ENCODE results near the gene PDXDC1.

Gene PDXDC1

GRCh38 chr16:14958970-14959369, 15.9 kb upstream of the PDXDC1 start:
- no peak for ATAC-seq
- TF ChIP-seq ZFP30 (CRISPR knock-in tag; IDR thresholded peaks at IDR 0.05), result no peak
- TF ChIP-seq ESRRG (CRISPR knock-in tag; IDR thresholded peaks at IDR 0.05), result no peak
- no peak for TF ChIP-seq OSR1 (CRISPR knock-in tag; IDR thresholded peaks at IDR 0.05)
- no peak for TF ChIP-seq ZC3H10 (CRISPR knock-in tag; IDR thresholded peaks at IDR 0.05)

GRCh38 chr16:14961405-14962186, 13.2 kb upstream of the PDXDC1 start:
- ATAC-seq, result no peak
- no peak for TF ChIP-seq BACH2 (CRISPR knock-in tag; IDR thresholded peaks at IDR 0.05; ENCODE audit: borderline replicate concordance)
- TF ChIP-seq ESRRG (CRISPR knock-in tag; IDR thresholded peaks at IDR 0.05), result no peak
- no peak for TF ChIP-seq RARB (CRISPR knock-in tag; IDR thresholded peaks at IDR 0.05)
- no peak for TF ChIP-seq ARNTL (CRISPR knock-in tag; IDR thresholded peaks at IDR 0.05; ENCODE audit: borderline replicate concordance, low read depth)
- no peak for TF ChIP-seq ZNF8 (CRISPR knock-in tag; IDR thresholded peaks at IDR 0.05)
- no peak for TF ChIP-seq SNAI2 (CRISPR knock-in tag; IDR thresholded peaks at IDR 0.05)
- no peak for TF ChIP-seq CSDC2 (CRISPR knock-in tag; IDR thresholded peaks at IDR 0.05)
- TF ChIP-seq CREB5 (CRISPR knock-in tag; IDR thresholded peaks at IDR 0.05; ENCODE audit: low read depth), result no peak
- TF ChIP-seq OSR1 (CRISPR knock-in tag; IDR thresholded peaks at IDR 0.05), result no peak
- no peak for TF ChIP-seq GLIS3 (CRISPR knock-in tag; IDR thresholded peaks at IDR 0.05)
- no peak for TF ChIP-seq POU6F1 (CRISPR knock-in tag; IDR thresholded peaks at IDR 0.05; ENCODE audit: borderline replicate concordance, low read depth)
- no peak for TF ChIP-seq PATZ1 (CRISPR knock-in tag; IDR thresholded peaks at IDR 0.05; ENCODE audit: borderline replicate concordance)
- no peak for TF ChIP-seq TCF4 (CRISPR knock-in tag; IDR thresholded peaks at IDR 0.05; ENCODE audit: borderline replicate concordance)
- no peak for TF ChIP-seq ZFP30 (CRISPR knock-in tag; IDR thresholded peaks at IDR 0.05)
- TF ChIP-seq ZNF565 (CRISPR knock-in tag; conservative IDR thresholded peaks at IDR 0.05; ENCODE audit: low read depth), result no peak
- TF ChIP-seq ZC3H10 (CRISPR knock-in tag; IDR thresholded peaks at IDR 0.05), result no peak
- no peak for TF ChIP-seq CSRNP3 (CRISPR knock-in tag; IDR thresholded peaks at IDR 0.05)

GRCh38 chr16:14963281-14964173, 11.3 kb upstream of the PDXDC1 start:
- no peak for ATAC-seq
- no peak for TF ChIP-seq OSR1 (CRISPR knock-in tag; IDR thresholded peaks at IDR 0.05)
- no peak for TF ChIP-seq ZC3H10 (CRISPR knock-in tag; IDR thresholded peaks at IDR 0.05)
- no peak for TF ChIP-seq PPARA (CRISPR knock-in tag; IDR thresholded peaks at IDR 0.05; ENCODE audit: borderline replicate concordance)
- no peak for TF ChIP-seq GLIS3 (CRISPR knock-in tag; IDR thresholded peaks at IDR 0.05)
- TF ChIP-seq CSDC2 (CRISPR knock-in tag; IDR thresholded peaks at IDR 0.05), result no peak
- no peak for TF ChIP-seq TCF4 (CRISPR knock-in tag; IDR thresholded peaks at IDR 0.05; ENCODE audit: borderline replicate concordance)
- TF ChIP-seq POU6F1 (CRISPR knock-in tag; IDR thresholded peaks at IDR 0.05; ENCODE audit: borderline replicate concordance, low read depth), result no peak
- TF ChIP-seq ZFP3 (CRISPR knock-in tag; IDR thresholded peaks at IDR 0.05), result no peak
- TF ChIP-seq TSHZ2 (CRISPR knock-in tag; IDR thresholded peaks at IDR 0.05), result no peak
- no peak for TF ChIP-seq ZNF8 (CRISPR knock-in tag; IDR thresholded peaks at IDR 0.05)
- TF ChIP-seq PATZ1 (CRISPR knock-in tag; IDR thresholded peaks at IDR 0.05; ENCODE audit: borderline replicate concordance), result no peak
- no peak for TF ChIP-seq ARNTL (CRISPR knock-in tag; IDR thresholded peaks at IDR 0.05; ENCODE audit: borderline replicate concordance, low read depth)
- TF ChIP-seq ESRRG (CRISPR knock-in tag; IDR thresholded peaks at IDR 0.05), result no peak

Measured in SK-N-SH treated with all-trans-retinoic acid at 6 μM for 48 hours (cell line).